GM10266 (cell line): Measurements from ENCODE around the gene RPL41.
"Not testable (repeated sequence)": the region's sequence is repeated elsewhere in the genome, so short reads cannot be mapped to it uniquely, and the experiment has no call there.

Source experiments
- DNase-seq: peaks from one replicate; pipeline ENCODE4 v3.0.0; 2012; ENCODE audit errors: extremely low spot score
- TF ChIP-seq, protein P1 (sequence below): IDR thresholded peaks from 2 replicates; pipeline ENCODE4 v1.5.1; 2012; ENCODE audit warnings: mild to moderate bottlenecking, low read depth; ENCODE audit not compliant: control insufficient read depth, insufficient read depth; ENCODE audit errors: missing control alignments

Gene RPL41

GRCh38 chr12:56114084-56114483 is 2.3 kb upstream of the RPL41 start:
- TF ChIP-seq, protein P1, sequence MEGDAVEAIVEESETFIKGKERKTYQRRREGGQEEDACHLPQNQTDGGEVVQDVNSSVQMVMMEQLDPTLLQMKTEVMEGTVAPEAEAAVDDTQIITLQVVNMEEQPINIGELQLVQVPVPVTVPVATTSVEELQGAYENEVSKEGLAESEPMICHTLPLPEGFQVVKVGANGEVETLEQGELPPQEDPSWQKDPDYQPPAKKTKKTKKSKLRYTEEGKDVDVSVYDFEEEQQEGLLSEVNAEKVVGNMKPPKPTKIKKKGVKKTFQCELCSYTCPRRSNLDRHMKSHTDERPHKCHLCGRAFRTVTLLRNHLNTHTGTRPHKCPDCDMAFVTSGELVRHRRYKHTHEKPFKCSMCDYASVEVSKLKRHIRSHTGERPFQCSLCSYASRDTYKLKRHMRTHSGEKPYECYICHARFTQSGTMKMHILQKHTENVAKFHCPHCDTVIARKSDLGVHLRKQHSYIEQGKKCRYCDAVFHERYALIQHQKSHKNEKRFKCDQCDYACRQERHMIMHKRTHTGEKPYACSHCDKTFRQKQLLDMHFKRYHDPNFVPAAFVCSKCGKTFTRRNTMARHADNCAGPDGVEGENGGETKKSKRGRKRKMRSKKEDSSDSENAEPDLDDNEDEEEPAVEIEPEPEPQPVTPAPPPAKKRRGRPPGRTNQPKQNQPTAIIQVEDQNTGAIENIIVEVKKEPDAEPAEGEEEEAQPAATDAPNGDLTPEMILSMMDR: no peak
- no peak for DNase-seq

GRCh38 chr12:56115329-56115728 is 1.1 kb upstream of the RPL41 start:
- TF ChIP-seq, protein P1: no peak
- DNase-seq: no peak

GRCh38 chr12:56117082-56117706 is 761 bp downstream of the RPL41 start:
- not testable (repeated sequence) for DNase-seq

- TF ChIP-seq, protein P1: peak; percentile 65
- peak; percentile 92 for DNase-seq
Observed at GRCh38 chr12:56117778-56118687, 1.6 kb downstream of the RPL41 start, which contains the start of gene ZC3H10. ZC3H10 (plus strand) TSS chr12:56118266; CDS start chr12:56120563, 2,297 bp downstream.

DNA sequence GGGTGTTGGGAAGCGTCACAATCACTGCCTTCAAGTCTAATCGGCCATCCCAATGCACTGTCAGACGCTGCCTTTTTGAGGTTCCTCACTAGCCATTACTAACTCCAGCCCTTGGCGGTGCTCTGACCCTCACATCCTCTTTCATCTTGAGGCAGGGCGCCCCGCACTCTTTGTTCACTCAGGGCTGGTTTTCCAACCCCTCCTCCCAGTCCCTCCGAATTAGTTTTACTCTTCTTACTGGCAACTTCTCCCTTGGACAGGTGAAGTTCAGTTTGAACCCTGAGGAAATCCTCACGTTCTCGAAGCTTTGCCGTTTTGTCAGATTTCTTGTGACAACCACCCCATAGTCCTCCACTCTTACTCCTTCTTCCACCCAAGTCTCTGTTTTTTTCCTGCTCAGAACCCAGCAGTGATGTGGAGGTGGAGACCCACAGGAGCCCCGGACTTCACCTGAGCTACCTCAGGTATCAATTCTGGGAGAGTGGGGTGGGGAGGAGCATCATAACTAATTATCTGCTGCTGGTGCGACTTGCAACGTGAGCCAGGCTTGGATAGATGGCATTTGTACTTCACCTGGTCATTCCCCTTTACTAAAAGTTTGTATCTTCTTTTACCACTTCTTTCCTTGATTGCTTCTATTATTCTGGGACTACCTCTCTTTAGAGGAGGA is 2.4 kb downstream of the RPL41 start:
- peak; percentile 25 for DNase-seq
- TF ChIP-seq, protein P1: no peak

- TF ChIP-seq, protein P1: peak; percentile 72
- peak; percentile 73 for DNase-seq
Observed at GRCh38 chr12:56119361-56119796, 2.9 kb downstream of the RPL41 start.

- TF ChIP-seq, protein P1: no peak
- no peak for DNase-seq
Observed at GRCh38 chr12:56120158-56120846, 3.9 kb downstream of the RPL41 start.
